Activated T-cell treated with anti-CD3 and anti-CD28 coated beads, Interleukin-2, amount 50 U/mL, for 1 hour (primary cell): Measurements from ENCODE around the gene FOXK2.
"Not testable (repeated sequence)": the region's sequence is repeated elsewhere in the genome, so short reads cannot be mapped to it uniquely, and the experiment has no call there.

Experiments used
- DNase-seq: peaks from one replicate; pipeline ENCODE4 v3.0.0-alpha.2; 2020

Gene FOXK2

DNA sequence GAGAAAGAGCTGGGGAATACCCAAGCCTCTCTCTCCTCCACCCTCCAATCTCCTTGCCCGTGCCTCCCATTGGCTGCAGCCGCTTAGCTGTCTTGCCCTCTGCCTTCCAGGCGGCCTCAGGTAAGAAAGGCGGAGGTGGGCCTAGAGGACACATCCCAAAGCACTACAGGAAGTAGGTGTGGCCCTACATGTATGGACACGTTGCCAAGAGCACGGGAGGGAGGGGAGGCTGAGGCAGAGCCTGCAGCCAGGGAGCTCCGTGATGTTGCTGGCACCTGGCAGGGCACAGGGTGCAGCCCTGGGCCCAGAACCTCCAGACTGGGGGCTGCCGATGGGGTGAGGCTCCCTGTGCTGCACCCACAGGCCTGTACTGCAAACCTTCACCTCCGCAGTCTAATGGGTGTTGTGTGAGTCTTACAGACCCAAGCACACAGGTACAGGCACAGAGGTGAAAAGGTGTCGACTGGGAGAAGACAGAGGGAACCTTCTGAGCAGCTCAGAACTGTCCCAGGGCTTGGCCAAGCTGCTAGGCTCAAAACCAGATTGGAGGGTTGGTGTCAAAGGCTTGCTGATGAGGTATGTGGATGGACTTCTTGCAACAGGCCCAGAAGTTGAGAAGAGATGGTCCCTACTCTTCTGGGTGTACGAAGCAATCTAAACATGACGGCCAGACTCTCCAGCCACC lies 23.5 kb upstream of the FOXK2 start:
- DNase-seq: no peak

DNA sequence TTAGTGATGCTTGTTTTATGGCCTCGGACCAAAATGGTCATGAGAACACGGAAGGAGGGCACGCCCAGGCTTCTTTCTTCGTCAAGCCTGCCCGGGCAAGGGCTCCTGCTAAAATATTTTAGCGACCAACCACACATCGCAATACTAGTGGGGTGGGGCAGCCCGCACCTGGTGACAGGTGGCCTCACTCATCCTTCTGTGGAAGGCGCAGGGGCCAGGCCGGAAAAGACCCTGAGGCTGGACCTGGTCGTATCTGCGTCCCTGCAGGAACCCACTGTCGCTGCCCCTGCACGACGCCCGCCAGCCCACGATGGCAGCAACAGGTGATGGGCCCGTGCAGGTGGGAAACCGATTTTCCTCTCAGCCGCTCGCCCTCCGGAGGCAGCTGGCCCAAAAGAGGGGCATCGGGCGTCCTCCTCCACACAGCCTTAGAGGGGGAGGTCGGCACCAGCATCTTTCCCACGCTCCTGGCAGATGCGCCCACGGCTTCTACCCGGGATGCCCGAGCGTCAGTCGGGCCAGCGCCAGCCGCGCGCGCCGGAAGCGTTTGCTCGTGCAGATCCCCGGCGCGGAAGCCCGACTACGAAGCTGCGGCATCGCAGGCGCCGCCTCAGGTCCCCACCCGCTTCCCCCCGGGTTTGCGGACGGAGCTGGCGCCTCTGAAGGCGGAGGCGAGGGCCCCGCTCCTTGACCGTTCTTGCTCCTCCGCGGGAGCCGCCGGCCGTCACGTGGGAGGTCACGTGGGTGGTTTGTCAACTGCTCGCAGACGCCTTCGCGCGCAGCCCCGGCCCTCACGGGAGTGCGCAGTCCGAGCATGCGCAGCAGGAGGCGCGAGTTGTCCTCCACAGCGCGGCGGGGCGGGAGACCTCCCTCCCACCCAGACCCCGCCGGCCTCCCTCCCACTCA lies 22.8 kb upstream of the FOXK2 start:
- peak; percentile 89 for DNase-seq

DNA sequence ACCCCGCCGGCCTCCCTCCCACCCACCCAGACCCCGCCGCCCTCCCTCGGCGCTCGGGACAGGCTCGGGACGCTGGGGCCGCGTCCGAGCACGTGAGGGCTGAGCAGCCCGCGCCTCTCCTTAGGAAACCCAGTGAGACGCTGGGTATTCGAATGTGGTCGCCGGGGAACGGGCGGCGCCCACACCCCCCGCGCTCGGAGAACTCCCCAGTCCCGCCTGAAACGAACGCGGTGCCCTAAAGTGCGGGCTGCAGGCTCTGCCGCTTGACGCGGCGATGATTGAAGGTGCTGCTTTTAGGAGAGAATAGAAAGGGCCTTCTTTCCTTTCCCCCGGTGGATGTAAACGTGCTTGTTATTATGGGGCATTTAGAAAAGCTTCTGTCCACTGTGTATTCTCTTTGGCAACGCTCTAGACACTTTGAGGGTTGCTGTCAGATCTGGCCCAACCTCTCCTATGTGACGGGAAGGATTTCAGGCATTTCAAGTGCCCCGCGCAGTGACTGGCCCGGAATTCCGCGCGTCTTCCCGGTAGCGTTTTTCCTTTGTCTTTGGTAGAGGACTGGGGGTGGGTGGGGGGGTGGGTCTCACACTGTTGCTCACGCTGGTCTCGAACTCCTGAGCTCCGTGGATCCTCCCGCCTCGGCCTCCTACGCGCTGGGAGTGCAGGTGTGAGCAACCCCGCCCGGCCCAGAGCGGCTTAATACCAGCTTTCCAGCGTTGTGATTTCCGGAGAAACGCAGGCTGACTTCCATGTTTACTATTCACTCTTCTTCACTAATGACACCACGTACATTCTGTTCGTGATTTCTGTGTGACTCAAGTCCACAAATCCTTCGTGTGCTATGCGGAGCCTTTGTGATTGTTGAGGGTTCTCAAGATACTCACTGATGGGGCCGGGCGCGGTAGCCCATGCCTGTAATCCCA lies 21.8 kb upstream of the FOXK2 start:
- DNase-seq: peak; percentile 54

DNA sequence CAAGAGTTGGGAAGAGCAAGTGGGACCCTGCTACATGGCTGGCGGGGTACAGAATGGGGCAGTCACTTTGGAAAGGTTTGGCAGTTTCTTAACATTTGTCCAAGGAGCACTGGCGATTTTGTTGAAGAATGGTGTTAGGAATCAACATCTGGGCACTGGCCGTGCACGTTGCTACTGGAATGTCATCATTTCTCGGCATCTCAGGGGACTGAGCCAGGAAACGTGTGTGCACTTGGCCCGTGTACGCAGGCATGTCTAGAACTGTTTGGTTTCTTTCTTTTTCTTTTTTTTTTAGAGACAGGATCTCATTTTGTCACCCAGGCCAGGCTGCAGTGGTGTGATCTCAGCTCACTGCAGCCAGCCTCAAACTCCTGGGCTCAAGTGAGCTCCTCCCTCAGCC lies 17.3 kb upstream of the FOXK2 start:
- no peak for DNase-seq

DNA sequence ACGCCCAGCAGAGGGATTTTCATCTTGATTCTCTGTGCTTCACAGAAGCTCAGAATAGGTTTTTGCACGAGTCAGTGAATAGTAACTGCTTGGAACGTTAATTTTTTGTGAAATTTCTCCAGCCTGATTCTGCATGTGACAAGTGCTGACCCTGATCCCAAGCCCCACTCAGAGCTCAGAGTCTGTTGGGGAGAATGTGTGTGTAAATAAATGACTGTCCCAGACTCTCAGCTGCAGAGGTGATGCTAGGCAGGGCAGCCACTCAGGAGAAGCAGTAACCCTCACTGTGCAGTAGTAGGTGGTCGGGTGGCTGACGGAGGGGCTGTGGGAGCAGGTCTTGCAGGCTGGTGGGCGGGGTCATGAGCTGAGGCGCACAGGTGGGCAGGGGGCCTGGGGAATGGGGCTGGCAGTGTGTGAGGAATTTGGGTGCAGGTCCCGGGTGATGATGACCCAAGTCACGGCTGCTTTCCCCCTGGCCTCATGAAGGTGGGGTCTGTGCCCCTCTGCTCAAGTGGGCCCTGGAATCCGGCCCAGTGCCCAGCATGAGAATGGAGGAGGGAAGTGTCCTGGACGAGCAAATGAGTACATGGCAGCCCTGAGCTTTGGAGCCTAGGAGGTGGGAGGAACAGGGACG lies 16.3 kb upstream of the FOXK2 start:
- no peak for DNase-seq

DNA sequence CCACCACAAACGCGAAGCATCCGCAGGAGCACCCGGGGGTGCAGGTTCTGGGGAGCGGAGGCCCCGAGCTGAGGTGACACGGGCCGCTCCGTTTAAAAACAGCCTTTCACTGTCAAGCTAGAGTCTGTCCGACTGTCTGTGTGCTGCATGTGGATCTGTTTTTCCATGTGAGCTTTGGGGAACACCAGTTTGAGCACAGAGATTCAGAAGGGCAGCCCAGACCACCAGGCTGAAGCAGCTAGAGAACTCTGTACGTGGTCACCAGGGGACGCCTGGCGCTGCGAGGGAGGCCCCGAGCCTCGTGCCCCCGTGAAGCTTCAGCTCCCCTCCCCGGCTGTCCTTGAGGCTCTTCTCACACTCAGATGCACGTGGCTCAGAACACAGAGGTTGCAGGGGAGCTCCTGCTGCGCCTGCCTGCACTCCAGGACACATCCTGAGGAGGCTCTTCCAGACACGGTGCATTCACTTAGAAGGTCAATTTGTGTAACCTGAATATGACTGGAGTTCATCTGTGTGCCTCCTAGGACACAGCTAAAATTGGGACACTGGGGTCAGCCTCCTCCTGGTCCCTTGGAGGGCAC lies 15.7 kb upstream of the FOXK2 start:
- DNase-seq: no peak

DNA sequence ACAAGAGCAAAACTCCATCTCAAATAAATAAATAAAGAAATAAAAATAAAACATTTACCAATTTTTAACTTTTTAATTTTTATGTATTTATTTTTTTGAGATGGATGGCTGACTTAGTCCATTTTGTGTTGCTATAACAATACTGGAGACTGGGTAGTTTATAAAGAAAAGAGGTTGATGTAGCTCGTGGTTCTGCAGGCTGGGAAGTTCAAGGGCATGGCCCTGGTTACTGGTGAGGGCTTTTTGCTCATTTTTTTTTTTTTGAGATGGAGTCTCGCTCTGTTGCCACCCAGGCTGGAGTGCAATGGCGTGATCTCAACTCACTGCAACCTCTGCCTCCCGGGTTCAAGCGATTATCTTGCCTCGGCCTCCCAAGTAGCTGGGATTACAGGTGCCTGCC lies 14.2 kb upstream of the FOXK2 start:
- DNase-seq: no peak

DNA sequence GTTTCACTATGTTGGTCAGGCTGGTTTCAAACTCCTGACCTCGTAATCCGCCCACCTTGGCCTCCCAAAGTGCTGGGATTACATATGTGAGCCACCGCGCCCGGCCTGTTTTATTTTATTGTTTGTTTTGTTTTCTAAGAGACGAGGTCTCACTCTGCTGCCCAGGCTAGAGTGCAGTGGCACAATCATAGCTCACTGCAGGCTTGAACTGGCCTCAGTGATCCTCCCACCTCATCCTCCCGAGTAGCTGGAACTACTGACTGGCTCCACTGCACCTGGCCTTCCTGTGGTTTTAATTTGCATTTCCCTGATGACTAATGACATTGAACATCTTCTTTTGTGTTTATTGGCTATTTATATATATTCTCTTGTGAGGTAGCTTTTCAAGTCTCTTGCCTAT lies 13.1 kb upstream of the FOXK2 start:
- not testable (repeated sequence) for DNase-seq

DNA sequence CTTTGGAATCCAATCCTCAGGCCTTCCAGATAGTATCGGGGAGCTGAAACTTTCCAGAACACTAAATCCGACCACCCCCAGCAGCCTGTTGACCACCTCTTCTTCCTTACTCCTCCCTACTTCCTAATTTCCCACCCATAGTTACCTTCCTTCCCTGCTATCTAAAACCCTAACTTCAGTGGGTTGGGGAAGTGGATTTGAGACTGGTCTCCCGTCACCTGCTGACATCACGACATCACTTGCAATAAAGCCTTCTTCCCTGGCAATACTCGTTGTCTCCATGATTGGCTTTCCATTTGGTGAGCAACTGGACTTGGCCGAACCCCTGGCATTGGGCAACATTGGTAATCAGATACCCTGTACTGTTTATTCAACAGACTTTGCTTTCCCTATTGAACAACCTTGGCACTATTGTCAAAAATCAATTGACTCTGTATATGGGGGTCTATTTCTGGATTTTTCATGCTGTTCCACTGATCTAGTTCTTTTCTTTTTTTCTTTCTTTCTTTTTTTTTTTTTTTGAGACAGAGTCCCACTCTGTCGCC lies 11.8 kb upstream of the FOXK2 start:
- no peak for DNase-seq

DNA sequence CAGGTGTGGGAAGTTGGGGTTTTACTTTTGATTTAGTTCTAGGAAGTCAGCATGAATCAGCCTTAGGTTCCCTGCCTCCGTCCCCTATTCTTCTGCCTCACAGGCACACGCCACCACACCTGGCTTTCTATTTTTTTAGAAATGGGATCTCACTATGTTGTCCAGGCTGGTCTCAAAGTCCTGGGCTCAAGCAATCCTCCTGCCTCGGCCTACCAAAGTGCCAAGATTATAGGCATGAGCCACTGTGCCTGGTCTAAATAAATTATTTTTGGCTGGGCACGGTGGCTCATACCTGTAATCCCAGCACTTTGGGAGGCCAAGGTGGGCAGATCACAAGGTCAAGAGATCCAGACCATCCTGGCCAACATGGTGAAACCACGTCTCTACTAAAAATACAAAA lies 7.9 kb upstream of the FOXK2 start:
- not testable (repeated sequence) for DNase-seq

DNA sequence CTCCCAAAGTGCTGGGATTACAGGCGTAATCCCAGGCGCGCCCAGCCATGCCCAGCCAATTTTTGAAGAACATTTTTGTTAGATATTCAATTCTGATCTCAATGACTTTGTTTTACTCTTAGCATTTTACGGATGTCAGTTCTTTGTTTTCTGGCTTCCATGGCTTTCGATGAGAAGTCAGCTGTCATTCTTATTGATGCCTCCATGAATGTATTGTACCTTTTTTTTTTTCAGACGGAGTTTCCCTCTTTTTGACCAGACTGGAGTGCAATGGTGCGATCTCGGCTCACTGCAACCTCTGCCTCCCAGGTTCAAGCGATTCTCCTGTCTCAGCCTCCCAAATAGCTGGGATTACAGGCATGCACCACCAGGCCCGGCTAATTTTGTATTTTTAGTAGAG lies 5.7 kb upstream of the FOXK2 start:
- DNase-seq: not testable (repeated sequence)

DNA sequence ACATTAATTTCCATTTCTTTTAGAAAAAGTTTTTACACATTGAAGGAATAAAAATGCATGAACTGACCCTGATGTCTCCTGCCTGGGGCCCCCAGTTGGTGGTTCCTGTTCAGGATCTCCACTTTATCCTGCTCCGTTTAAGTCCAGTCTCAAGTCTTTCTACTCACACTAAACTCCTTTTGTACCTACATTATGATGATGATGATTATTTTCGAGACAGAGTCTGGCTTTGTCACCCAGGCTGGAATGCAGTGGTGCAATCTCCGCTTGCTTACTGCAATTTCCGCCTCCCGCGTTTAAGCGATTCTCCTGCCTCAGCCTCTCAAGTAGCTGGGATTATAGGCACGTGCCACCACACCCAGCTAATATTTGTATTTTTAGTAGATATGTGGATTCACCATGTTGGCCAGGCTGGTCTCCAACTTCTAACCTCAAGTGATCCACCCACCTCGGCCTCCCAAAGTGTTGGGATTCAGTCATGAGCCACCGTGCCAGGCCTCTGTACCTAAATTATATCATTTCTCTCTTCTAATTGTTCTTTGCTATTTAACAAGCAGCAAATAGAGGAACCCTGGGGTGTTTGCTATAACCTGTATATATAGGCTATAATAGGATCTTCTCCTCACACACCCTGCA lies 2.2 kb upstream of the FOXK2 start:
- no peak for DNase-seq

DNA sequence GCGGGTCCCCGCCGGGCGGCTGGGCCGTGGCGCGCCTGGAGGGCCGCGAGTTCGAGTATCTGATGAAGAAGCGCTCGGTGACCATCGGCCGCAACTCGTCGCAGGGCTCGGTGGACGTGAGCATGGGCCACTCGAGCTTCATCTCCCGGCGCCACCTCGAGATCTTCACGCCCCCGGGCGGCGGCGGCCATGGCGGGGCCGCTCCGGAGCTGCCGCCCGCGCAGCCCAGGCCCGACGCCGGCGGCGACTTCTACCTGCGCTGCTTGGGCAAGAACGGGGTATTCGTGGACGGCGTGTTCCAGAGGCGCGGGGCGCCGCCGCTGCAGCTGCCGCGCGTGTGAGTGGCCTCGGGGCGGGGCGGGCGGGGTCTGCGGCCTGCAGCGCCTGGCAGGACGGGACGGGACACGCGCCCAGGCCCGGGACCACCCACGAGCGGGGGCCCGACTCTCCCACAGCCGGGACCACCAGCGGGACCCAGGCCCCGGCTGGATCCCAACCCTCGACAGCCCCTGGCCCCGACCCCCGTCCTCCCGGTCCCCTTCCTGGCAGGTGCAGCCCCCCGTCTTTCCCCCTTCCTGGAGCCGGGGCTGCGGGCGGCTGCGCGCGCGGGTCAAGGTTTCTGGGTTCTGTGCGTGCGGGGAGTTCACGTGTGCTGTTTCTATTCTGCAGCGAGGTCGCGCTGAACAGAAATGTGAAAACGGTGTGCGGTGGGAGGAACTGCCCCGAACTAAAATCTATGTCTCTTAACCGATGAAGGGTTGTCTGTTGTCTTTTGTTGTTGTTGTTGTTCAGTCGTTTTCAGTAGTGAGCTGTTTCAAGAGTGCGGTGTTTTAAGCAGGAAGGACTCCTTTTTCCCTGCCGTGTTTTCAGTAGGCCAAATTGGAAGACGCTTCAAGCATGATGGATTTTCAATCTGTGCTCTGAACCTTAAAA lies 705 bp downstream of the FOXK2 start:
- DNase-seq: peak; percentile 62

DNA sequence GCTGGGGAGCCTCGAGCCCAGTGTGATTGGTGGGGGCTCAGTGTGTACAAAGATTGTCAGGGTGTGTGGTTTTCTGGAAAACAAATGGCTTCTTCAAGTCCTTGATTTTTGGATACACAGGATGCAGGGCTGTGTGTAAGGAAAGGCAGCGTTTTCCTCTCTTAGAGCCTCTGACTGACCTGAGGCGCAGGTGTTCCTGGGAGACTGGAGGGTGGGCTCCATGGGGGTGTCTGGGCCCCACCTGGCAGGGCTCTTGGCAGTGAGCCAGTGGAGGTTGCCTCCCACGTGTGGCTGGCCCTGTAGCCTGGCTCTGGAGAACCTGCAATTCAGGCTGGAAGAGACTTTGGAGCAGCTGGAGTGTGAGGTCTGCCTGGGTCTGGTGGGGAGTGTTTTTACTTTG lies 5.0 kb downstream of the FOXK2 start:
- DNase-seq: no peak

DNA sequence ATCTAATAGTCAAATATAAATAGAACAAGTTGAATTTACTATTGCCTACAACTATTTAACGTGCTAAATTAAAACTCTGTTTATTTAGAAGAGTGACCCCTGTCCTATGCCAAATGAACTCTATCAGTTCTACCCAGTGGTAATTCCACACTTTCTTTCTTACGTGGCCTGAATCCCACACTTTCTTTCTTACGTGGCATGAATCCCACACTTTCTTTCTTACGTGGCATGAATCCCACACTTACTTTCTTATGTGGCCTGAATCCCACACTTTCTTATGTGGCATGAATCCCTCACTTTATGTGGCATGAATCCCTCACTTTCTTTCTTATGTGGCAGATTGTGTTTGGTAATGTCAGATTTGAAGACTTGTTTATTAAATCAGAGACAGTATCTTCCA lies 6.2 kb downstream of the FOXK2 start:
- no peak for DNase-seq

DNA sequence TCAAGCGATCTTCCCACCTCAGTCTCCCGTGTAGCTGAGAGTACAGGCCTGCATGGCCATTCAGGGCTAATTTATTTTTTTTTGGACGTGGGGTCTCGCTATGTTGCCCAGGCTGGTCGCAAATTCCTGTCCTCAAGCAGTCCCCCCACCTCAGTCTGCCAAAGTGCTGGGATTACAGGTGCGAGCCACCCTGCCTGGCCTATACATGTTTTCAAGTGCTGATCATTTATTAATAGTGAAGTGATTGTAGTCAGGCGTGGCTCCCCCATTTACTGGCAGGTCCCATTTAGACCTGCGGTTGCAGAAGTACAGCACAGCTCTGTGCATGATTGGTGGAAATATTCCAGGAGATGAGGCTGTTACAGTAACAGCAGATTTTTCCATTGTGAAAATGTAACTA lies 8.4 kb downstream of the FOXK2 start:
- no peak for DNase-seq

DNA sequence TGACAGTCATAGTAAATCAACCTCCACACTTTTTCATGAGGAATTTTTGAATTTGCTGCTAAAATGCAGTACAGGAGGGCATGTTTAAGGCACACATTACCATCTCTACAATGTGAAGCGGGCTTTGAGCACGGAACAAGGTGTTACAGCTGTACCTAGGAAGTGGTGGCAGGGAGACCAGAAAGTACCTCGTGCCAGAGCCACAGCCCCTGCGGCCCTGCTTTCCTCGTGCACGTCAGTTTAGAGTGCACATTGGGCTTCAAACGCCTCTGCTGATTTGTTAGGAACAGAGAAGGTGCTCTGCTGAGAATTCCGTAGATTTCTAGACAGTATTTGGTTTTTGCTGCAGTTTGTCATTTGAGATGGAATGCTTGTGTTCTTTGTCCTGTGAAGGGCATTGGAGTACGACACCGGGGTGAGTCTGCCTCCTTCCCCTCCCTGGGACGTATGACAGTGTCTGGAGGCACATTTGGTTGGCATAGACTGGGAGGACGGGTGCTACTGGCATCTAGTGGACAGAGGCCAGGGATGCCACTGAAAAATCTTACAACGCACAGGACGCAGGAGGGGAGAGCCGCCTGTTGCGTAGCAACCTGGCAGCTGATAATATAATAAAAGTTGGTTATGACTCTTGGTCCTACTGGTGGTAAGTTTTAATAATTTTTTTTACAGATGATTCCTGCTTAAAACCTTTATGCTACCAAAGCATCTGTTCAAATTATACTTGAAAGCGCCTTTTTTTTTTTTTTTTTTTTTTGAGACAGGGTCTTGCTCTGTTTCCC lies 9.1 kb downstream of the FOXK2 start:
- no peak for DNase-seq

DNA sequence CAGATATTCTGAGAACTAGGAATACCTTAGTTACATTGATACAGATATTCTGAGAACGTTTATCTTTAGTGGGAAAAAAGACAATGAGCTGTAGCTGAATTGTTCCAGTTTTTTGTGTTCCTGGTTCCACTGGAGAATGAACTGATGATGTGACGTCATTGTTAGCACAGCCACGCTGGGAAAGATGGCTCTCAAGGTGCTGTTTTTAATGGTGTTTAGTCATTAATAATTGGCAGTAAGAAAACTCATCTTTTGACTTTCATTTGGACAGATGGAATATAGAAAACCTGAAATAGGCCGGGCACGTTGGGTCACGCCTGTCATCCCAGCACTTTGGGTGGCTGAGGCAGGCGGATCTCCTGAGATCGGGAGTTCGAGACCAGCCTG lies 10.4 kb downstream of the FOXK2 start:
- DNase-seq: no peak

DNA sequence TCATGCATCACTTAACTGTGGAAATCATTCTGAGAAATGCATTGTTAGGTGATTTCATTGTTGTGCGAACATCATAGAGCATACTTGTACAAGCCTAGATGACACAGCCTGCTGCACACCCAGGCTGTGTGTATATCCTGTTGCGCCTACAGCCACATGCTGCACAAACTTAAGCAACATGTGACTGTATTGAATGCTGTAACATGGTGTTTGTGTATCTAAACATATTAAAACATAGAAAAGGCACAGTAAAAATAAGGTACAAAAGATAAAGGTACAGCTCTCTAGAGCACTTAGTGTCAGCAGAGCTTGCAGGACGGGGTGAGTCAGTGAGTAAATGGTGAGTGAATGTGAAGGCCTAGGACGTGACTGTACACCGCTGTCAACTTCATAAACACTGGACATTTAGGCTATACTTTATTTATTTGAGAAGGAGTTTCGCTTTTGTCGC lies 11.9 kb downstream of the FOXK2 start:
- no peak for DNase-seq

DNA sequence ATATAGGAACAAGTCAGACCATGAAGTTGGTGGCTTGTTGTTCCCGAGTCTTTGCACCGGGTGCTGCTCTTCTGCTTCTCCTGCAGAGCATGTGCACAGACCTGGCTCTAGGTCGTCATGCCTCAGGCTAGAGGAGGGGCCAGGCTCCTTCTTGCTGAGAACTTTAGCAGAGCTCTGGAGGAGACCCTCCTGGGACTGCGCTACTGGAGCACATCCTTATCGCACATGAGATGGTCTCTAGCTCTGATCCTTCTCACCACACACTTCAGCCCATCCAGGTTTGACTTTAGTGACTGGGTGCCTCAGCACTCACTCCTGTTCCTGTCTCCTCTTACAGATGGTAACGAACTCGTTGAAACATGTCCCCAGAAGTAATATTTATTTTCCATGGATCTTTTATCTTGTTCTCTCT lies 14.9 kb downstream of the FOXK2 start:
- DNase-seq: no peak
